WTC11 (cell line): ENCODE data around the gene USP26.

Experiments used
- TF ChIP-seq, protein P1 (sequence below): fragments of 200-600 bp; IDR thresholded peaks from 2 replicates; pipeline ENCODE4 v1.8.0; 2022; ENCODE audit warnings: antibody characterized with exemption
- TF ChIP-seq, protein P2 (sequence below): sonication (generic); formaldehyde crosslinking; conservative IDR thresholded peaks from 2 replicates; pipeline ENCODE4 v1.8.1; 2022; ENCODE audit warnings: mild to moderate bottlenecking, missing genetic modification reagents
- TF ChIP-seq, protein P3 (sequence below): sonication (generic); formaldehyde crosslinking; IDR thresholded peaks from 2 replicates; pipeline ENCODE4 v1.8.0; 2022; ENCODE audit warnings: mild to moderate bottlenecking, missing genetic modification reagents
- TF ChIP-seq, protein P4 (sequence below): sonication (generic); formaldehyde crosslinking; IDR thresholded peaks from 2 replicates; pipeline ENCODE4 v1.8.1; 2023; ENCODE audit warnings: mild to moderate bottlenecking, missing genetic modification reagents, moderate library complexity

DNA sequence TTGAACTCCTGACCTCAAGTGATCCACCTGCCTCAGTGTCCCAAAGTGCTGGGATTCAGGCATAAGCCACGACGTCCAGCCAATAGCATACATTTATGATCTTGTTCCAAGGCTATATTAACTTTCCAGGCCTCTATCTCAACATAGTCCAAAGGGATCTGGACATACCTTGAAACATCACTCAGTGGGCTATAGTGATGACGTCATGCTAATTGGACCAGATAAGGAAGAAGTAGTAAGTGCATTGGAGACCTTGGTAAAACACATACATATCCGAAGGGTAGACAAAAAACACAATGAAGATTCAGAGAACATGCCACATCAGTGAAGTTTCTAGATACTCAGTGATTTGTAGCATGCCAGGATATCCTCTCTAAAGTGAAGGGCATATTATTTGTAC is 37.4 kb upstream of the USP26 start:
- TF ChIP-seq, protein P1, sequence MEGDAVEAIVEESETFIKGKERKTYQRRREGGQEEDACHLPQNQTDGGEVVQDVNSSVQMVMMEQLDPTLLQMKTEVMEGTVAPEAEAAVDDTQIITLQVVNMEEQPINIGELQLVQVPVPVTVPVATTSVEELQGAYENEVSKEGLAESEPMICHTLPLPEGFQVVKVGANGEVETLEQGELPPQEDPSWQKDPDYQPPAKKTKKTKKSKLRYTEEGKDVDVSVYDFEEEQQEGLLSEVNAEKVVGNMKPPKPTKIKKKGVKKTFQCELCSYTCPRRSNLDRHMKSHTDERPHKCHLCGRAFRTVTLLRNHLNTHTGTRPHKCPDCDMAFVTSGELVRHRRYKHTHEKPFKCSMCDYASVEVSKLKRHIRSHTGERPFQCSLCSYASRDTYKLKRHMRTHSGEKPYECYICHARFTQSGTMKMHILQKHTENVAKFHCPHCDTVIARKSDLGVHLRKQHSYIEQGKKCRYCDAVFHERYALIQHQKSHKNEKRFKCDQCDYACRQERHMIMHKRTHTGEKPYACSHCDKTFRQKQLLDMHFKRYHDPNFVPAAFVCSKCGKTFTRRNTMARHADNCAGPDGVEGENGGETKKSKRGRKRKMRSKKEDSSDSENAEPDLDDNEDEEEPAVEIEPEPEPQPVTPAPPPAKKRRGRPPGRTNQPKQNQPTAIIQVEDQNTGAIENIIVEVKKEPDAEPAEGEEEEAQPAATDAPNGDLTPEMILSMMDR, result no peak
- TF ChIP-seq, protein P2, sequence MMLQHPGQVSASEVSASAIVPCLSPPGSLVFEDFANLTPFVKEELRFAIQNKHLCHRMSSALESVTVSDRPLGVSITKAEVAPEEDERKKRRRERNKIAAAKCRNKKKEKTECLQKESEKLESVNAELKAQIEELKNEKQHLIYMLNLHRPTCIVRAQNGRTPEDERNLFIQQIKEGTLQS (CRISPR knock-in tag), result no peak
- TF ChIP-seq, protein P3, sequence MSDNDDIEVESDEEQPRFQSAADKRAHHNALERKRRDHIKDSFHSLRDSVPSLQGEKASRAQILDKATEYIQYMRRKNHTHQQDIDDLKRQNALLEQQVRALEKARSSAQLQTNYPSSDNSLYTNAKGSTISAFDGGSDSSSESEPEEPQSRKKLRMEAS, result no peak
- TF ChIP-seq, protein P4, sequence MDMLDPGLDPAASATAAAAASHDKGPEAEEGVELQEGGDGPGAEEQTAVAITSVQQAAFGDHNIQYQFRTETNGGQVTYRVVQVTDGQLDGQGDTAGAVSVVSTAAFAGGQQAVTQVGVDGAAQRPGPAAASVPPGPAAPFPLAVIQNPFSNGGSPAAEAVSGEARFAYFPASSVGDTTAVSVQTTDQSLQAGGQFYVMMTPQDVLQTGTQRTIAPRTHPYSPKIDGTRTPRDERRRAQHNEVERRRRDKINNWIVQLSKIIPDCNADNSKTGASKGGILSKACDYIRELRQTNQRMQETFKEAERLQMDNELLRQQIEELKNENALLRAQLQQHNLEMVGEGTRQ (CRISPR knock-in tag), result no peak
